GM12891 (cell line): ENCODE results near the gene TGIF1.

Experiments used
- DNase-seq: peaks from one replicate; pipeline ENCODE4 v3.0.0; 2011; ENCODE audit warnings: low spot score; ENCODE audit not compliant: insufficient read length
- FAIRE-seq: peaks from 2 replicates; lab custom pipeline; 2011; peaks lifted over from hg19 to GRCh38; lab: Jason Lieb, UNC
- PAX5 ChIP-seq: IDR thresholded peaks from 2 replicates; pipeline ENCODE4 v1.6.1; 2011; ENCODE audit warnings: low read length, moderate library complexity, mild to moderate bottlenecking; ENCODE audit not compliant: insufficient read depth, severe bottlenecking
- POLR2A ChIP-seq: IDR thresholded peaks from 2 replicates; pipeline ENCODE4 v1.6.1; 2011; ENCODE audit warnings: low read depth, low read length, control low read depth
- POLR2AphosphoS5 ChIP-seq: IDR thresholded peaks from 2 replicates; pipeline ENCODE4 v1.6.1; 2011; ENCODE audit warnings: low read depth, low read length, control low read depth
- POU2F2 ChIP-seq: IDR thresholded peaks from 2 replicates; pipeline ENCODE4 v1.6.1; 2011; ENCODE audit warnings: low read depth, mild to moderate bottlenecking, control low read depth, low read length, moderate library complexity
- SPI1 ChIP-seq: IDR thresholded peaks from 2 replicates; pipeline ENCODE4 v1.6.1; 2011; ENCODE audit warnings: low read depth, low read length, control low read depth
- TAF1 ChIP-seq: IDR thresholded peaks from 2 replicates; pipeline ENCODE4 v1.6.1; 2011; ENCODE audit warnings: low read depth, low read length, control low read depth

Gene TGIF1

DNA sequence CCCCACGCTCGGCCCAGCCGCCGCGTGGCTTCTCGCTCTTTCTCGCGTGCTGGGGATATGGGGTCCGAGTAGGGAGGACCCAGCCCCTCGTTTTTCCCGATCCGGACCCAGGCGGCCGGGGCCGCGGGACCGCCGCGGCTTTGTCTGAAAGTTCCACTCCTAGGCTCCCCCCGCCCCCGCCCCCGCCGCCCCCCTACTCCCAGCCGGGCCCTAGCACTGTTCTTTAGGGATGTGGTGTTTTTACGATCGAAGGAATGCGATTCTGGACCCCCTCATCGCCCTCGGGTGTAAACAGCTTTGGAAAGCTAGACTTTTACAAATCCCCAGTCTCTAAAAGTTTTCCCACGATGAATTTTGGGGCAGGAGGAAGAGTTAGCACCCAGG is 819 bp downstream of the TGIF1 start:
- no peak for TF ChIP-seq POLR2AphosphoS5
- TF ChIP-seq SPI1, result no peak
- TF ChIP-seq TAF1, result no peak
- TF ChIP-seq PAX5, result no peak
- no peak for TF ChIP-seq POU2F2
- TF ChIP-seq POLR2A, result no peak
- no peak for FAIRE-seq
- DNase-seq, result no peak

GRCh38 chr18:3451183-3451988 is 1.4 kb downstream of the TGIF1 start:
- FAIRE-seq (no peak), DNase-seq (no peak)
- TF ChIP-seq POLR2A (no peak), PAX5 (no peak), SPI1 (no peak), TAF1 (no peak), POU2F2 (no peak), POLR2AphosphoS5 (no peak)

DNA sequence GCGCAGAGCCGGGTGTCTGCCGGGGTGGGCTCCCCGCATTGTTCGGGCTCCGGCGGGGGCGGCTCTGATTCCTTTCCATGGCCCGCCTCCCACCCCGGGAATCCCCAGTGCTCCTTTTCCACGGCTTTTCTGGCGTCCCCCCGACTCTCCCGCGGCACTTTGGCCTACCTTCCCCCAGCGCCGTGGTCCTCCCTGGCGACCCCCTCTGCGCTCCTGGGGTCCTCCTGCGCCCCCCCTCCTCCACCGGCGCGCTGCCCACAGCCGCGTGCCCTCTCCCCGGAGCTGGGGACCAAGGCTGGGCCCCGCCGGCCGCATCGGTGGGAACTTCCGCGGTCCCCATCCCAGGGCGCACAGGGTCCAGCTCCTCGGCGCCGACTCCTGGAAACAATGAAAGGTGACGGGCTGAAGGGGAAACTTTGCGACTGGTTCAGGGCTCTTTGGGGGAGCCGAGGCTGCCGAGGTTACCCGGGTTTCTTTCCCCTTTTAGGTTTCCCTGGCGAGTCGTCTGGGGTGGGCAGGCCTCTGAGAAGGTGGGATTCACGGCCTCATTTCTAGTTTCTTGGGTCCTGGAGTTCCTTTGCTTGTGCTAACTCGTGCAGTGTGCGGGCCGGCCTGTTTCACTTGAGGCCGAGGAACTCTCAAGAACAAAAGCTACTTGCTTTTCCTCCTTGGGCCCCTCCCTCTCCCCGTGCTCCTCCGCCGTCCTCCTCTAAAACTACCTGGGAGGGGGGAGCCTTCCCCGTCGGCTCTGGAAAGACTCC is 2.2 kb downstream of the TGIF1 start:
- DNase-seq (no peak), FAIRE-seq (no peak)
- TF ChIP-seq TAF1, result no peak
- TF ChIP-seq PAX5, result no peak
- TF ChIP-seq POU2F2, result no peak
- TF ChIP-seq SPI1, result no peak
- TF ChIP-seq POLR2AphosphoS5, result no peak
- no peak for TF ChIP-seq POLR2A

DNA sequence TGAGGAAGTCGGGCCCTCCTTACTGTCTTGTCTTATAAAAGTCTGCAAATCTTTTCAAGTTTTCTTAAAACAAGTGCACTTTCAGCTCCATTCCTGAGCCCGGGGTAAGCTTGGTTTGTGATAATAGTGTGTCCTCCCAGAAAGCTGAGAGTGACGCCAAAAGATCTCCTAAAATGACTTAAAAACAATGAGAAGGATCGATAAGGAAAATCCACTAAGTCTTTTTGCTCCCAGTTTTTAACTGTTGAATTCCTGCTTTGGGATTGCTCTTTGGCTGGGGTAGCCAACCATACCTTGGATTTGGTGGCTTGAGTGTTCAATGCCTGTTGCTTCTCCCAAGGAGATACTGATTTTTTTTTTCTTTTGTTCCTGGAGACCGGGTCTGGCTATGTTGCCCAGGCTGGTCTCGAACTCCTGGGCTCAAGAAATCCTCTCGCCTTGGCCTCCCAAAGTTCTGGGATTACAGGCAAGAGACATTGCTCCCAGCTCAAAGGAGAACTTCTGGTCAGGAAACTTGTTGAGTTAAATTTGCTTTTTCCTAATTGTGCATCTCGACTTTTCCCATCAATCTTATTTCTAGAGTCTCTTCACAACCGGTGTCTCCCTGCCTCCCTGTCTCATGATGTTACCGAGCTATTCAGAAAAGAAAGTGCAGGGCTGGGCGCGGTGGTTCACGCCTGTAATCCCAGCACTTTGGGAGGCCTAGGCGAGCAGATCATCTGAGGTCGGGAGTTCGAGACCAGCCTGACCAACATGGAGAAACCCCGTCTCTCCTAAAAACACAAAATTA is 3.0 kb downstream of the TGIF1 start:
- FAIRE-seq (no peak), DNase-seq (no peak)
- no peak for TF ChIP-seq TAF1
- no peak for TF ChIP-seq POLR2AphosphoS5
- no peak for TF ChIP-seq SPI1
- no peak for TF ChIP-seq POLR2A
- TF ChIP-seq POU2F2, result no peak
- TF ChIP-seq PAX5, result no peak

DNA sequence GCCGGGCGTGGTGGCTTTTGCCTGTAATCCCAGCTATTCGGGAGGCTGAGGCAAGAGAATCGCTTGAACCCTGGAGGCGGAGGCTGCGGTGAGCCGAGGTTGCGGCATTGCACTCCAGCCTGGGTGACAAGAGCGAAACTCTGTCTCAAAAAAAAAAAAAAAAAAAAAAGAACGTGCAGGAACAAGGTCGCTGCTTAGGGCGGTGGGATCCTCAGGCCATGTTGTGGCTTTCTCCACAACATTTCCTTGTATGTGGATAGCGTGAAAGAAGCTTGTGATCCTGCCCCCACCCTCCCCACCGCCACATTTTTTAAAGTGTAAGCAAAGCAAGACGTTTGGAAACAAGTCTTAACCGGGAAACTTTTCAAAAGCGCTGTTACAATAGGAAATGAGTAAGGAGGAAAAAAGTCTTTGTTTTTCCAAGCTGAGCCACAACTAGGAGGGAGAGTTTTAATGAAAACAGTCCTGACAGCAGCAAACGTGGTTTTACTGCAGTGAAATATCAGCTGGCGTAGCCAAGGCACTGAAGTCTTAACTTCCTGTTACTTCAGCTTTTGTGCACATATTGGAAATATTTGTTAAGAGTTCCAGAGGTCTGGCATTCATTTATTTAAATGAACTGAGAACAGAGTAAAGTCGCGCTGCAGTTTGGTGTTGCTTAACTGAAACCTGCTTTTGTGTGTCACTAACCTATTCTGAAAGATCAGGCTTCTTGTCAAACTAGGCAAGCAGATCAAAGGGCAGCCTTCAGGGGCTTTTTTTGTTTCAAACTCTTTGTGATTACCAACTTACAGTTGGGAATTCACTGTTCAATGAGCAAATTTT is 3.8 kb downstream of the TGIF1 start:
- TF ChIP-seq POLR2AphosphoS5 (no peak), POU2F2 (no peak), TAF1 (no peak), PAX5 (no peak), SPI1 (no peak)
- DNase-seq (no peak), FAIRE-seq (no peak)

GRCh38 chr18:3454365-3455089 is 4.6 kb downstream of the TGIF1 start:
- DNase-seq, result no peak
- no peak for TF ChIP-seq TAF1
- no peak for TF ChIP-seq PAX5
- TF ChIP-seq POLR2AphosphoS5, result no peak
- FAIRE-seq, result no peak

- FAIRE-seq (no peak), DNase-seq (no peak)
- TF ChIP-seq SPI1 (no peak), POLR2A (no peak), TAF1 (no peak), PAX5 (no peak), POU2F2 (no peak)
These were observed 5.2 kb downstream of the TGIF1 start for GRCh38 chr18:3455090-3455635.
